ENCODE measurements around the gene RNF223.

RNF223 gene

GRCh38 chr1:1073743-1074587 is at the start of gene RNF223:
RNF223 (minus strand) TSS chr1:1074306; CDS start chr1:1072566, 1,740 bp downstream.
- in situ Hi-C loops (cut with MboI; ENCODE audit: low sequenced_read_pairs) = no loop called here

DNA sequence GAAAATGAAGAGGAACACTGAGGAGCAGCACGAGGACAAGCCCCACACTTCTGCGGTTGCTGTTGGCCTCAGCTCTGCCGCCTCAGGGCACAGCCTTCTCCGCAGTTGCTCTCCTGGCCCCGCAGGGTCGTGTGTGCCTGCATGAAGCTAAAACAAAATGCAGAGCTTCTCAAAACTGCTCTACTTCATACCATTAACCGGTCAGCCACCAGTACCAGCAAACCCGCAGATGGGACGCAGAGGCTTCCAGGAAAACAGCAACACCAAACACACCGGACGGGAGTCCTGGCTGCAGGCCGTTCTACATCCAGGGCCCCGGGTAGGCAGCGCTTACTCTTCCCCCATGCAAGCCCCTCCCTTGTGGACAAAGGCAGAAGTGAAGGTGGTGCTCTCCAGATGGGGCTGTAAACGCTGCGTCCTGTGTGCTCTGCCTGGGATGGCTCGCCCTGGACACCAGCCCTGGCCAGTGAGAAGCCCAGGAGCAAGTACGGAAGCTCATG is 48.9 kb upstream of the RNF223 start:
- in situ Hi-C loops (cut with MboI; ENCODE audit: low sequenced_read_pairs) = no loop called here

DNA sequence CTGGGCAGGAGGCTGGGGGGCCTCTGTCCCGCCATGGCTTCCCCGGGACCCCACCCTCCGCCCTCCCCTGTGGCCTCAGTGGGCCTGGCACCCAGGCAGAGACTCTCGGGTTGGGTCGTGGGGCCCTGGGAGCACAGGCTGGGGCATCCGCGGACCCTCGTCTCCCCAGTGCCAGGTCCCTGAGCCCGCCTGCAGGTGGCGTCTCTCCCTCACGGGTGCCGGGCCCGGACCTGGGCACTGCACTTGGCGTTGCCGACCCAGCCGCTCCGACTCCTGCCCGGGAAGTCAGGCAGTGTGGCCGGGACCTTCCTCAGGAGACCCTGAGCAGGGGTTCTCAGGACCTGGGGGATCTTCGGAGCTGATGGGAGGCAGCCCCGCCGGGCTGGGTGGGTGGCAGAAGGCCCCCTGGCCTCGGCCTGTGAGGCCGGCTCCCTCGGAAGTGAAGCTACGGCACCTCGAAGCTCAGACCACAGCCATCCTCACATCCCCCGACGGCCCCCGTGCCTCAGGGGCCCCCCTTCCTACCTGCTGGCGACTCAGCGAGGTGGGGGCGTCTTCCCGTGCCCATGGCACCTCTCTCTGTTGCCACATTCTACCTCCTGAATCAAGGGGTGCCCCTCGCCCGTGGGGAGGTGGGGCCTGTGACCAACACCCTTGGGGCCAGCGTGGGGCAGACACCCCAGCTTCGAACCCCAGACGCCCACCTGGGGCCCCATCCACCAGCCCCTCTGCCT is 48.1 kb upstream of the RNF223 start:
- in situ Hi-C loops (cut with MboI; ENCODE audit: low sequenced_read_pairs) = no loop called here

- in situ Hi-C loops (cut with MboI; ENCODE audit: low sequenced_read_pairs) = no loop called here
Observed at GRCh38 chr1:1121611-1122077, 47.5 kb upstream of the RNF223 start.

- in situ Hi-C loops (cut with MboI; ENCODE audit: low sequenced_read_pairs) = no loop called here
Observed at GRCh38 chr1:1120866-1121591, 46.9 kb upstream of the RNF223 start.

DNA sequence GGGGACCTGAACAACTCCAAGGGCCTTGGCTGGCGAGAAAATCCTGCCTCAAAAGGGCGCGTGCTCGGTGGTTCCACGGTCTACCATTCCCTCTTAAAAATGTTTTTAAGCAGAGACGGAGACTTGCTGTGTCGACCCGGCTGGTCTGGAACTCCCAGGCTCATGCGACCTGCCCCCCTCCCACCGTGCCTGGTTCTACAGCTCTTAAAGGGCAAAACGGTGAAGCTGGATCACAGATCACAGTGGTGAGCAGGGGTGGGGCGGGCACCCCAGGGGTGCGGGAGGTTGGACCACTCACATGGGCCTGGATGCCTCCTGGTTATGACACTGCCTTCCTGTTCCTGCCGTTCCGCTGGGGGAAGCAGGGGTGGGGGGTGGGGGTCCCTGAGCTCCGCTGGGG is 46.0 kb upstream of the RNF223 start:
- in situ Hi-C loops (cut with MboI; ENCODE audit: low sequenced_read_pairs) = no loop called here

DNA sequence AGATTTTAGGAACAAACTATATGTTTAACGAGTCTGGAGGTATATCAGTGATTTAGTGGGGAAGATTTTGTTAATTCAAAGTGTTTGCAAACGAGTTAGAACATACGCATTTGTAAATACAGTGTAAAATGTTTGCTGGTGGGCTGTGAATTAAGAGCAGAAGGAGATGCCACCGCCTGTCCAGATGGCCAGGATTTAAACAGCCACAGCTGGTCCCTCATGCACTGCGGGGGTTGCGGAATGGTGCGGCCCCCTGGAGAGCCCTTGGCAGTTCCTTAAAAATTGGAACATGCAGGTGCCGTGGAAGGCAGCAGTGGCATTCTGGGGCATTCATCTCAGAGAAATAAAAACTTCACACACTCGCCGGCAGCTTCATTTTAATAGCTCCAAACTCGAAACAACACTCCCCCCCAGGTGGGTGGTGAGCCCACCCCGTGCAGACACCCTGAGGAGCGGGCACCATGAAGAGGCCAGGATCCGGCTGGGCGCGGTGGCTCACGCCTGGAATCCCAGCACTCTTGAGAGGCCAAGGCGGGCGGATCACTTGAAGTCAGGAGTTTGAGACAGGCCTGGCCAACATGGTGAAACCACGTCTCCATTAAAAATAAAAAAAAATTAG is 45.3 kb upstream of the RNF223 start:
- in situ Hi-C loops (cut with MboI; ENCODE audit: low sequenced_read_pairs) = no loop called here

- in situ Hi-C loops (cut with MboI; ENCODE audit: low sequenced_read_pairs) = no loop called here
Observed at GRCh38 chr1:1118876-1119220, 44.7 kb upstream of the RNF223 start.

DNA sequence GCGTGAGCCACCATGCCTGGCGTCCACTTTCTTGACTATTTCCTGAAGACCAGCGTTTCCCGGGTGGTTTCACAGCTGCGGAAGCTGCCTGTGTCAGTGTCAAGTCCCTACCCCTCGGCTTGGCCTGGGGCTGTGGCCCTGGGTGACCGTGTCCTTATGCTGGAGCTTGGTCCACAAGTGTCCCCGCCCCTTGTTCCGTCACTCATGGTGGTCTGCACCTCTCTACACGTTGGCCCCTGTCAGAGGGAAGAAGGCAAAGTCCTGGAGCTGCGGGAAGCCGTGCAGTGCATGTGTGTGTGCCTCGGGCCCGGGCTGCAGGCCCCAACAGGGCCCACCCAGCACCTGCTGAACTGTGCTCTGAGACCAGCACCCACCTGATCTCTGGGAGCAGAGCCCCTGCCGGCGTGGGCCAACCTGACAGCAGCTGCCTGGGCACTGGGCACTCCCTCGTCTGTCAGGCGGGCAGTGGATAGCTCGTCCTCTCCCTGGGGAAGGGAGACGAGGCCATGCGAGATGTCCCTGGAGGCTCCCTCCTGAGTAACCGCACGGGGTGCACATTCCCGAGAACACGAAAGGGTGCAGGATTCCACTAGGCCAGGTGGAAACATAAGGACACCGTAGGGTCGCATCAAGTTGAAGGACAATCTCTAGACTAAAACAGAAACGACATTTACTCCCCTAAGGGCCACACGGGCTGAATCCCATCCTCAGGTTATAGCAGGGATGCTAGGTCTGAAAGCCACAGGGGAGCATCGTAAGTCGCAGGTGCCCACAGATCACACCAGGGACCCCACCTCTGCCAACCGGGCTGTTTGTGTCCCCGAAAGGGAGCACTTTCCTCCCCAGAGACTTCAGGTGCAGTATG is 44.1 kb upstream of the RNF223 start:
- in situ Hi-C loops (cut with MboI; ENCODE audit: low sequenced_read_pairs) = no loop called here

GRCh38 chr1:1117469-1117831 is 43.3 kb upstream of the RNF223 start:
- in situ Hi-C loops (cut with MboI; ENCODE audit: low sequenced_read_pairs) = no loop called here

- in situ Hi-C loops (cut with MboI; ENCODE audit: low sequenced_read_pairs) = no loop called here
Observed at GRCh38 chr1:1116701-1117468, 42.8 kb upstream of the RNF223 start.

DNA sequence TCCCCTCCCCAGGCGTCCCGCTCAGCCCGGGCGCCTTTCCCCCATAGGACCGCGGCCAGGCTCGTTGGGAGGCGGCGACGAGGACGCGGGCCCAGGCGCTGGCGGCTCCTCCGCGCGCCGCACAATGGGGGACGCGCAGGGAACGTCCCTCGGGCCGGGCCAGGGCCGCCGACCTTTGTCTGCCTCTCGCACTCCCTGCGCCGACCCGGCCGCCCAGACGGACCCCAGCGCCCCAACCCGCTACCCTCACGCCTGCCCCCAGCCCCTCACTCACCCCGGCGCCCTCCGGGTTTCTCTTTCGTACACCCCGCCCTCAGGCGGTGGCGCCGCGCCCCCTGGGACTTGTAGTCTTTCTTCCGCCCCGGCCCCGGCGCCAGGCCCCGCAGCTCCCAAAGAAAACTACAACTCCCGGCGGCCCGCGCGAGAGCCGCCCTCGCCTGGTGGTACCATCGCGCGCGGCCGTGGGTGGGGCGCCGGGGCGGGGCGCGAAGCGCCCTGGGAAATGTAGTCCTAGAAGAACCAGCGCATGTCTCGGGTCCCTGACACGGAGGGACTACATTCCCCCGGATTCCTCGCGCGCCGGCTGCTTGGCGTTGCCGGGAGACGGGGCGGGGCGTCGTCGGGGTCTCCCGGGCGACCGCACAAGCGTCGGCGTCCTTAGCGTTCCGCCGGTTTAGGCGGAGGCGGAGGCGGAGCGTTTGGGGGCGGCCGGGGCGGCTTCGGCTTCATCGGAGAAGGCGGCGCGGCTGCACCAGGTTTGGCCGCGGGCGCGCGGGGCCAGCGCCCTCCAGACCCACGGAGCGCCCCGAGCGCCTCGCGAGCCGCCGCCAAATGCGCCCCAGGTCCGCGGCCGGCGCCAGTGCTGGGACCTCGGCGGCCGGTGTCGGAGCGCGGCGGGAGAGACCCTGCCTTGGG is 41.9 kb upstream of the RNF223 start, which contains the start of gene C1orf159:
C1orf159 (minus strand) TSS at position 304 of the 915 bp plus-strand sequence. CDS start 24,546 bp downstream, outside the sequence.
- in situ Hi-C loops (cut with MboI; ENCODE audit: low sequenced_read_pairs) = no loop called here

- in situ Hi-C loops (cut with MboI; ENCODE audit: low sequenced_read_pairs) = no loop called here
Observed at GRCh38 chr1:1115136-1115785, 41.2 kb upstream of the RNF223 start.

GRCh38 chr1:1114431-1114830 is 40.3 kb upstream of the RNF223 start:
- in situ Hi-C loops (cut with MboI; ENCODE audit: low sequenced_read_pairs) = no loop called here

DNA sequence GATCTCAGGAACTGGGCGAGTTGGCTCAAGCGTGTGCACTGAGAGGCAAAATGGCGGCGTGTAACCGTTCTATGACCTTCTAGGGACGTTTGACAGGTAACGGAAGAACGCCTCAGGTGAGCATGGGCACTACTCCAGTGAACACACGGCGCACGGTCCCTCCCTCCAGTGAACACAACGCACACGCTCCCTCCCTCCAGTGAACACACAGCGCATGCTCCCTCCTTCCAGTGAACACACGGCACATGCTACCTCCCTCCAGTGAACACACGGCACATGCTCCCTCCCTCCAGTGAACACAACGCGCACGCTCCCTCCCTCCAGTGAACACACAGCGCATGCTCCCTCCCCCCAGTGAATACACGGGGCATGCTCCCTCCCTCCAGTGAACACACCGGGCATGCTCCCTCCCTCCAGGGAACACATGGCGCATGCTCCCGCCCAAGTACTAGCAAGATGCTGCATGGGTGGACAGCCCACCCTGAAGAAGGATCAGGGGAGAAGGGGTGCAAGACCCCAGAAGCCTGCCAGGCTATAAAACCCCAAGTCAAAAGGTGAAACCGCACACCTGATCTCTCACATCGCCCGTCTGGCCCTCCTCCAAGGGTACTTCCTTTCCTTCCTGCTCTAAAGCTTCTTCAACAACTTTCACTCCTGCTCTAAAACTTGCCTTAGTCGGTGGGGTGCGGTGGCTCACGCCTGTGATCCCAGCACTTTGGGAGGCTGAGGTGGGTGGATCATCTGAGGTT is 38.3 kb upstream of the RNF223 start:
- in situ Hi-C loops (cut with MboI; ENCODE audit: low sequenced_read_pairs) = no loop called here

GRCh38 chr1:1111516-1112236 is 37.6 kb upstream of the RNF223 start:
- in situ Hi-C loops (cut with MboI; ENCODE audit: low sequenced_read_pairs) = no loop called here
